PC-3 (cell line): Measurements from ENCODE around the gene MAMDC2.

Experiments
- EZH2 ChIP-seq: fragments of 300-600 bp; sonication (generic); IDR thresholded peaks from one replicate; pipeline ENCODE4 v1.6.1; 2017; ENCODE audit warnings: antibody characterized with exemption, mild to moderate bottlenecking, low read length; ENCODE audit not compliant: unreplicated experiment
- EZH2phosphoT487 ChIP-seq: fragments of 300-600 bp; sonication (generic); IDR thresholded peaks from 2 replicates; pipeline ENCODE4 v1.6.1; 2018; ENCODE audit warnings: mild to moderate bottlenecking, antibody characterized with exemption, low read length, borderline replicate concordance
- TF ChIP-seq, protein P1 (sequence below): fragments of 300-600 bp; sonication (generic); conservative IDR thresholded peaks from 2 replicates; pipeline ENCODE4 v1.5.1; 2017; ENCODE audit warnings: antibody characterized with exemption, low read depth, mild to moderate bottlenecking, low read length

DNA sequence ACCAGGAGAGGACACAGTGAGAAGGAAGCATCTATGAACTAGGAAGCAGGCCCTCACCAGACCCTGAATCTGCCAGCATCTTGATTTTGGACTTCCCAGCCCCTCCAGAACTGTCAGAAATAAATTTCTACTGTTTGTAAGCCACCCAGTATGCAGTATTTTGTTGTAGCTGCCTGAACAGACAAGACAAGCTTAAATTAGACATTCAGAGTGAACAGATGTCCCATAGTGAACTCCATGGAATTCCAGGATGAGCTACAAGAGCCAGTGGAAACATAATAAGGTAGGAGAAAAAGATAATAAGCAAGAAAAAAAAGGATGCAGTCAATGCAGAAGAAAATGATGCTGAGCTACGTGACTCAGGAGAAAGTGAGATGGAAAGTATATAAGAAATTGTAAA, 47.8 kb upstream of the MAMDC2 start:
- TF ChIP-seq, protein P1, sequence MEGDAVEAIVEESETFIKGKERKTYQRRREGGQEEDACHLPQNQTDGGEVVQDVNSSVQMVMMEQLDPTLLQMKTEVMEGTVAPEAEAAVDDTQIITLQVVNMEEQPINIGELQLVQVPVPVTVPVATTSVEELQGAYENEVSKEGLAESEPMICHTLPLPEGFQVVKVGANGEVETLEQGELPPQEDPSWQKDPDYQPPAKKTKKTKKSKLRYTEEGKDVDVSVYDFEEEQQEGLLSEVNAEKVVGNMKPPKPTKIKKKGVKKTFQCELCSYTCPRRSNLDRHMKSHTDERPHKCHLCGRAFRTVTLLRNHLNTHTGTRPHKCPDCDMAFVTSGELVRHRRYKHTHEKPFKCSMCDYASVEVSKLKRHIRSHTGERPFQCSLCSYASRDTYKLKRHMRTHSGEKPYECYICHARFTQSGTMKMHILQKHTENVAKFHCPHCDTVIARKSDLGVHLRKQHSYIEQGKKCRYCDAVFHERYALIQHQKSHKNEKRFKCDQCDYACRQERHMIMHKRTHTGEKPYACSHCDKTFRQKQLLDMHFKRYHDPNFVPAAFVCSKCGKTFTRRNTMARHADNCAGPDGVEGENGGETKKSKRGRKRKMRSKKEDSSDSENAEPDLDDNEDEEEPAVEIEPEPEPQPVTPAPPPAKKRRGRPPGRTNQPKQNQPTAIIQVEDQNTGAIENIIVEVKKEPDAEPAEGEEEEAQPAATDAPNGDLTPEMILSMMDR, result no peak
- no peak for TF ChIP-seq EZH2
- no peak for TF ChIP-seq EZH2phosphoT487
